Activated naive CD8-positive, alpha-beta T cell treated with anti-CD3 and anti-CD28 coated beads, Interleukin-2, amount 10 ng/mL, durations not matched to agents 7 days and 5 days (primary cell): ENCODE measurements around the gene SCYGR3. TPM values are rescaled to one million over a fixed set of nuclear protein-coding genes. Genes with fewer than 3 reads are reported as not detected.
A peak's percentile ranks its signal among the peaks of the same experiment; 100 is the strongest.

ENCODE experiments used
- ATAC-seq: fragments of 150-1000 bp; cut with Tn5 transposase; one replicate; pipeline ENCODE4 v1.10.0; 2021; ENCODE audit warnings: low read depth, moderate library complexity
- POLR2A ChIA-PET: fragments of 350-600 bp; sonication (Branson Sonifier 250); formaldehyde crosslinking; loops from one replicate; lab custom pipeline; 2021; ENCODE audit warnings: antibody characterized with exemption; lab: Charles Lee
- DNase-seq: peaks from one replicate; pipeline ENCODE4 v3.0.0; 2021
- H3K27ac Mint-ChIP-seq: one replicate; pipeline ENCODE4 v1.8.0; 2022; ENCODE audit warnings: mild to moderate bottlenecking, mixed read lengths
- H3K27me3 Mint-ChIP-seq: one replicate; pipeline ENCODE4 v1.8.0; 2022; ENCODE audit warnings: mild to moderate bottlenecking, moderate library complexity, mixed read lengths
- H3K36me3 Mint-ChIP-seq: one replicate; pipeline ENCODE4 v1.8.0; 2021; ENCODE audit warnings: mild to moderate bottlenecking, mixed read lengths
- H3K4me1 Mint-ChIP-seq: one replicate; pipeline ENCODE4 v1.8.0; 2021; ENCODE audit warnings: mixed read lengths
- H3K4me3 Mint-ChIP-seq: one replicate; pipeline ENCODE4 v1.8.0; 2022; ENCODE audit warnings: mild to moderate bottlenecking, moderate library complexity, mixed read lengths
- H3K9me3 Mint-ChIP-seq: one replicate; pipeline ENCODE4 v1.8.0; 2021; ENCODE audit warnings: mixed read lengths
- total RNA-seq, 2 experiments: library from RNA; stranded (reverse); gene quantifications; one replicate each; pipeline ENCODE4 v1.2.3, GENCODE V29; 2021

Gene SCYGR3
- total RNA-seq, 2 experiments from 2014 or later = not detected

GRCh38 chr2:227626580-227627151 is 12.0 kb upstream of the SCYGR3 start:
- H3K27me3 Mint-ChIP-seq = peaks cover 24% of the 10 kb centered on the region
- no peak overlapping the region for H3K27ac Mint-ChIP-seq
- H3K9me3 Mint-ChIP-seq = no peaks in the 10 kb centered on the region
- no peaks in the 10 kb centered on the region for H3K36me3 Mint-ChIP-seq
- H3K4me1 Mint-ChIP-seq = no peaks in the 10 kb centered on the region
- DNase-seq (no peak), ATAC-seq (no peak)
- POLR2A ChIA-PET = no interaction called here
- H3K4me3 Mint-ChIP-seq = no peak overlapping the region

GRCh38 chr2:227625420-227625819 is 10.8 kb upstream of the SCYGR3 start:
- no peak for DNase-seq
- H3K9me3 Mint-ChIP-seq = no peaks in the 10 kb centered on the region
- peaks cover 14% of the 10 kb centered on the region for H3K27me3 Mint-ChIP-seq
- no peaks in the 10 kb centered on the region for H3K4me1 Mint-ChIP-seq
- no peak overlapping the region for H3K27ac Mint-ChIP-seq
- no peak overlapping the region for H3K4me3 Mint-ChIP-seq
- POLR2A ChIA-PET = no interaction called here
- ATAC-seq = no peak
- no peaks in the 10 kb centered on the region for H3K36me3 Mint-ChIP-seq

- no peaks in the 10 kb centered on the region for H3K4me1 Mint-ChIP-seq
- no peaks in the 10 kb centered on the region for H3K9me3 Mint-ChIP-seq
- no peaks in the 10 kb centered on the region for H3K36me3 Mint-ChIP-seq
- ATAC-seq (no peak), DNase-seq (no peak)
- POLR2A ChIA-PET = no interaction called here
- no peak overlapping the region for H3K27ac Mint-ChIP-seq
- no peak overlapping the region for H3K4me3 Mint-ChIP-seq
- peaks cover 5% of the 10 kb centered on the region for H3K27me3 Mint-ChIP-seq
Observed at GRCh38 chr2:227623226-227623625, 8.6 kb upstream of the SCYGR3 start.

DNA sequence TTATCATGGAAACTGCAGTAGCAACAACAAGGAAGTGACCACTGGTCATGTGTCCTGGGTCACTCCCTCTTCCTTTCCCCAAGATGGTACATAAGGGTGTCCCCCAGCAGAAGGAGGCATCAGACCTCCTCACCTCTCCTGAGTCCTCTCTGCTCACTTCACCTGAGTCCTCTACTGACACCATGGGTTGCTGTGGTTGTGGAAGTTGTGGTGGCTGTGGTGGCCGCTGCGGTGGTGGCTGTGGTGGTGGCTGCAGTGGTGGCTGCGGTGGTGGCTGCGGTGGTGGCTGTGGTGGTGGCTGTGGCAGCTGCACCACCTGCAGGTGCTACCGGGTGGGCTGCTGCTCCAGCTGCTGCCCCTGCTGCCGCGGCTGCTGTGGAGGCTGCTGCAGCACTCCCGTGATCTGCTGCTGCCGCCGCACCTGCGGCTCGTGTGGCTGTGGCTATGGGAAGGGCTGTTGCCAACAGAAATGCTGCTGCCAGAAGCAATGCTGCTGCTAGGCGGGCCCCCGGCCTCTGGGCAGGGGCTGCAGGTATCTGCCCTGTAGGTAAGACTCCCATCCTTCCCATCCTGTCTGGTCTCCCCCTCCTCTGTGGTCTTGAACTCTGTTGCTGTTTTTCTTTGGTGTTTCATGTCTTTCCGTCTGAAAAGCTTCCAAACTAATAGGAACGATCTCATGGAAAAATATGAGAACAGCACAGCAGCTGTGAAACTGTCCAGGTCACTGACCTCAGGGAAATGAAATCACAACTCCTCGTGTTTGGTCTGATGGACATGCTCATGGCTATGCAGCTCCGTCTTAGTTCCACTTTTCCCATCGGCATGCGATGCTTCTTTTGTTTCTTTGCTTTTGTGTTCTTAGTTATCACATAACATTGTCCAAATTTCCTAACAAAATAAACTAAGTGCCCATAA is 2.9 kb upstream of the SCYGR3 start, which contains the start of gene SCYGR4:
TSS of gene SCYGR4 (plus strand) at position 183 of the 915 bp plus-strand sequence. CDS start at position 183, 0 bp downstream.
- DNase-seq = no peak
- Mint-ChIP-seq H3K9me3 (no peaks in the 10 kb centered on the region), H3K27ac (no peak within 1 kb of the TSS), H3K36me3 (no peaks in the 10 kb centered on the region), H3K4me3 (no peak within 1 kb of the TSS), H3K4me1 (no peaks in the 10 kb centered on the region), H3K27me3 (peaks cover 32% of the 10 kb centered on the region)
- no peak for ATAC-seq
- POLR2A ChIA-PET = no interaction called here

DNA sequence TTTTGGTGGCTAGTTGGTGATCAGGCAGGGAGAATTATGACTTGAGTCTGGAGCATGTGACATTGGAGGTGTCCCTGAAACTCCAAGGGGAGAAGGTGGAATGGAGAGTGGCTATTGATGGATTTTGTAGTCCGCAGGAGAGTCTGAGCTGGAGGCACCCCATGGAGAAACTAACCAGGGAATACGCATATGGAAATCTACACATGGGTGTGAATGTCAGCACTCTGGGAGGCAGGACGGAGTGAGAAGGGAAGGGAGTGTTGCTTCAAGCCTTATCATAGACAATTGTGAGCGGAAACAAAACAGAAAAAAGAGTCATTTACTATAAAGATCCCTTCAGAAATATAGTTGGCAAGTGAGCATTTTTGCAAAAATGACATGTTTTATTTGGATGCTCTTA is 2.0 kb upstream of the SCYGR3 start:
- ATAC-seq (no peak), DNase-seq (no peak)
- Mint-ChIP-seq H3K27me3 (peaks cover 38% of the 10 kb centered on the region), H3K36me3 (no peaks in the 10 kb centered on the region), H3K4me1 (no peaks in the 10 kb centered on the region), H3K9me3 (no peaks in the 10 kb centered on the region), H3K4me3 (no peak overlapping the region), H3K27ac (no peak overlapping the region)
- POLR2A ChIA-PET = no interaction called here

GRCh38 chr2:227615906-227616305 is 1.3 kb upstream of the SCYGR3 start:
- Mint-ChIP-seq H3K27me3 (peaks cover 39% of the 10 kb centered on the region), H3K9me3 (no peaks in the 10 kb centered on the region), H3K4me3 (no peak overlapping the region), H3K36me3 (no peaks in the 10 kb centered on the region), H3K27ac (no peak overlapping the region), H3K4me1 (no peaks in the 10 kb centered on the region)
- ATAC-seq = no peak
- POLR2A ChIA-PET = no interaction called here
- DNase-seq = no peak

DNA sequence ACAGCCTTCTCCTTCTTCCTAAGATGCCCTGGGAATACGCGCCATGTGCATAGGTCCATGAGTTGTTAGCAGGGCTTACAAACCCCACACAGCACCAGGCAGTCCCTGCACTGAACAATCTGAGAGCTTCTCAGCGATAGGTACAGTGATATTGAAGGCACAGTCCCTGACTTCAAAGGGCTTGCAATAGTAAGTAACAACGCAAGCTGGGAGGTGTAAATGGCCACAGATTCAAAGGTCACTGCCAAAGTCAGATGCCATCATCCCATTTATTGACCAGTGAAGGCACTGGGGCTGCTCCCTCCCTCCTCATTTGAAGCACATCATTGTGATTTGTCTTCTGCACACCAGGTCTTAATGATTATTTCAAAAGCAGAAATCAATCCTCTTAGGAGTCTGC is 541 bp upstream of the SCYGR3 start:
- ATAC-seq (no peak), DNase-seq (no peak)
- H3K36me3 Mint-ChIP-seq = no peaks in the 10 kb centered on the region
- no peaks in the 10 kb centered on the region for H3K9me3 Mint-ChIP-seq
- no peak overlapping the region for H3K4me3 Mint-ChIP-seq
- POLR2A ChIA-PET = no interaction called here
- H3K27me3 Mint-ChIP-seq = peaks cover 43% of the 10 kb centered on the region
- peaks cover under 1% of the 10 kb centered on the region for H3K4me1 Mint-ChIP-seq
- H3K27ac Mint-ChIP-seq = no peak overlapping the region

DNA sequence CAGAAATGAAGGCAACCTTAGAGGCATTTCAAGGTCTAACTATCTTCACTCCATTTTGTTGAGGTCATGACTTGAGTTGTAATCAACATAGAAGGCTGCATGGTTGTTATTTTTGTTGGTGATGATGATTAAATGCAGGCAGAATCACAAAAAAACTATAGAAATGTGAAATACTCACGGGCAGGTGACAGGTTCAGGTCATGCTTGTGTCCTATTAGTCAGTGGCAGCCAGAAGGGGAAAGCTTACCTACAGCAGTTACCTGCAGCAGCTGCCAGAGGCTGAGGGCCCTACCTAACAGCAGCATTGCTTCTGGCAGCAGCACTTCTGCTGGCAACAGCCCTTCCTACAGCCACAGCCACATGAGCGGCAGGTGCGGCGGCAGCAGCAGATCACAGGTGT is 394 bp downstream of the SCYGR3 start:
- ATAC-seq (no peak), DNase-seq (no peak)
- POLR2A ChIA-PET = no interaction called here
- Mint-ChIP-seq H3K4me3 (no peak overlapping the region), H3K9me3 (no peaks in the 10 kb centered on the region), H3K27me3 (peaks cover 50% of the 10 kb centered on the region), H3K36me3 (no peaks in the 10 kb centered on the region), H3K27ac (no peak overlapping the region), H3K4me1 (peaks cover 2% of the 10 kb centered on the region)

DNA sequence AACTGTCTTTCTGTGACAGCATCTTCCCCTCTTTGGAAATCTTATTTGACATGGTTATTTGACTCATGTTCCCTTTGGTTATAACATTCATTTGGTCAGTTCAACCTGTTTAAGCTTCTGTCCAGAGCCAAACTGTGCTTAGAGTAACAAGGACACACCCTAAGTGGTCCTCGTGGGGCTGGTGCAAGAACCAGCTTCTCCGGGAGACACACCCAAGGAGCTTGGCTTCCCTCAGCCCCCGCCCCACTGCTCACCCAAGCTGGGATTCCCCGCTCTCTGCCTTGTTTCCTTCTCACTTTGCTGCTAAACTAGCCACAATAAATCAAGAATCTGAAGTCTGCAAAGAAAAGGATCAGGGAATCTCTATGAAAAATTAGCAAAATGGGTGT is 1.4 kb downstream of the SCYGR3 start:
- POLR2A ChIA-PET = no interaction called here
- DNase-seq (no peak), ATAC-seq (no peak)
- Mint-ChIP-seq H3K9me3 (no peaks in the 10 kb centered on the region), H3K27me3 (peaks cover 52% of the 10 kb centered on the region), H3K36me3 (no peaks in the 10 kb centered on the region), H3K27ac (no peak overlapping the region), H3K4me3 (no peak overlapping the region), H3K4me1 (peaks cover 11% of the 10 kb centered on the region)

- no peak overlapping the region for H3K27ac Mint-ChIP-seq
- H3K27me3 Mint-ChIP-seq = peaks cover 53% of the 10 kb centered on the region
- DNase-seq = no peak
- no peak for ATAC-seq
- H3K4me3 Mint-ChIP-seq = no peak overlapping the region
- POLR2A ChIA-PET = no interaction called here
- no peaks in the 10 kb centered on the region for H3K9me3 Mint-ChIP-seq
- H3K4me1 Mint-ChIP-seq = peaks cover 11% of the 10 kb centered on the region
- H3K36me3 Mint-ChIP-seq = no peaks in the 10 kb centered on the region
Observed at GRCh38 chr2:227612546-227613271, 1.9 kb downstream of the SCYGR3 start.

- POLR2A ChIA-PET = no interaction called here
- Mint-ChIP-seq H3K4me3 (no peak overlapping the region), H3K27me3 (peaks cover 61% of the 10 kb centered on the region)
Observed at GRCh38 chr2:227610123-227610522, 4.5 kb downstream of the SCYGR3 start.

GRCh38 chr2:227608561-227609338 is 5.9 kb downstream of the SCYGR3 start:
- Mint-ChIP-seq H3K27me3 (peaks cover 68% of the 10 kb centered on the region), H3K9me3 (no peaks in the 10 kb centered on the region), H3K27ac (peak overlapping the region; percentile 42), H3K4me1 (peaks cover 11% of the 10 kb centered on the region), H3K4me3 (peak overlapping the region; percentile 10), H3K36me3 (no peaks in the 10 kb centered on the region)
- ATAC-seq (no peak), DNase-seq (peak; percentile 30)
- POLR2A ChIA-PET = no interaction called here

More at GRCh38 chr2:227610123-227610522, 4.5 kb downstream of the SCYGR3 start:
- H3K9me3 Mint-ChIP-seq = no peaks in the 10 kb centered on the region
- H3K27ac Mint-ChIP-seq = no peak overlapping the region
- ATAC-seq (no peak), DNase-seq (no peak)
- H3K4me1 Mint-ChIP-seq = peaks cover 11% of the 10 kb centered on the region
- H3K36me3 Mint-ChIP-seq = no peaks in the 10 kb centered on the region

- POLR2A ChIA-PET = no interaction called here
- H3K4me1 Mint-ChIP-seq = peaks cover 11% of the 10 kb centered on the region
- H3K4me3 Mint-ChIP-seq = no peak overlapping the region
- H3K9me3 Mint-ChIP-seq = no peaks in the 10 kb centered on the region
- no peaks in the 10 kb centered on the region for H3K36me3 Mint-ChIP-seq
- DNase-seq = no peak
- H3K27ac Mint-ChIP-seq = no peak overlapping the region
- H3K27me3 Mint-ChIP-seq = peaks cover 66% of the 10 kb centered on the region
- ATAC-seq = no peak
Observed at GRCh38 chr2:227607941-227608340, 6.7 kb downstream of the SCYGR3 start.
